OCI-LY3 (cell line): ENCODE data around the gene CACNG1.

Source experiments
- EZH2phosphoT487 ChIP-seq: fragments of 200-600 bp; shearing (Covaris generic); IDR thresholded peaks from 2 replicates; pipeline ENCODE4 v1.6.1; 2018; ENCODE audit warnings: antibody characterized with exemption, mixed run types, low read depth
- TF ChIP-seq, protein P1 (sequence below): fragments of 200-600, 300-600 bp; sonication (generic); IDR thresholded peaks from 2 replicates; pipeline ENCODE4 v1.5.1; 2014; ENCODE audit warnings: antibody characterized with exemption, low read length, low read depth

- TF ChIP-seq, protein P1, sequence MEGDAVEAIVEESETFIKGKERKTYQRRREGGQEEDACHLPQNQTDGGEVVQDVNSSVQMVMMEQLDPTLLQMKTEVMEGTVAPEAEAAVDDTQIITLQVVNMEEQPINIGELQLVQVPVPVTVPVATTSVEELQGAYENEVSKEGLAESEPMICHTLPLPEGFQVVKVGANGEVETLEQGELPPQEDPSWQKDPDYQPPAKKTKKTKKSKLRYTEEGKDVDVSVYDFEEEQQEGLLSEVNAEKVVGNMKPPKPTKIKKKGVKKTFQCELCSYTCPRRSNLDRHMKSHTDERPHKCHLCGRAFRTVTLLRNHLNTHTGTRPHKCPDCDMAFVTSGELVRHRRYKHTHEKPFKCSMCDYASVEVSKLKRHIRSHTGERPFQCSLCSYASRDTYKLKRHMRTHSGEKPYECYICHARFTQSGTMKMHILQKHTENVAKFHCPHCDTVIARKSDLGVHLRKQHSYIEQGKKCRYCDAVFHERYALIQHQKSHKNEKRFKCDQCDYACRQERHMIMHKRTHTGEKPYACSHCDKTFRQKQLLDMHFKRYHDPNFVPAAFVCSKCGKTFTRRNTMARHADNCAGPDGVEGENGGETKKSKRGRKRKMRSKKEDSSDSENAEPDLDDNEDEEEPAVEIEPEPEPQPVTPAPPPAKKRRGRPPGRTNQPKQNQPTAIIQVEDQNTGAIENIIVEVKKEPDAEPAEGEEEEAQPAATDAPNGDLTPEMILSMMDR, result no peak
- no peak for TF ChIP-seq EZH2phosphoT487
Observed at GRCh38 chr17:67016039-67016762, 28.2 kb upstream of the CACNG1 start.
